ENCODE measurements around the gene ELAVL4.

The ELAVL4 gene

DNA sequence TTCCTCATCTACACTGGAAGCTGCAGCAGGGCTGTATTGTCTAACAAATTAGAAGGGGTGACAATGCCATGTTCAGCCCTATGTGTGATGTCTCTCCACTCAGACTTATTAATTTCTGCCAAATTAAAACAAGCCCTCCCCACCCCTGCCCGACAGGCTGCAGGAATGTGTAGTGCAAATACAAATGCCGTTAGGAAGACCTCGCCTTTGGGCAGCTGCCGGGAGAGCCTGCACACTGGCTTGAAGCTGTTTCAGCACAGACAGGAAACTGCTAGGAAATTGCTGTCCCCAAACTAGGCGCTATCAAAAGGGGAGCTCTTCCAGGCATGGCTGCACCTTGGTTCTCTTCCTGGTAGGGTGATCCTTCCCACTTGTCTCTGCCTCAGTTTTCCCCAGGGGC is 135.2 kb downstream of the ELAVL4 start:
- TF ChIP-seq, protein P1, sequence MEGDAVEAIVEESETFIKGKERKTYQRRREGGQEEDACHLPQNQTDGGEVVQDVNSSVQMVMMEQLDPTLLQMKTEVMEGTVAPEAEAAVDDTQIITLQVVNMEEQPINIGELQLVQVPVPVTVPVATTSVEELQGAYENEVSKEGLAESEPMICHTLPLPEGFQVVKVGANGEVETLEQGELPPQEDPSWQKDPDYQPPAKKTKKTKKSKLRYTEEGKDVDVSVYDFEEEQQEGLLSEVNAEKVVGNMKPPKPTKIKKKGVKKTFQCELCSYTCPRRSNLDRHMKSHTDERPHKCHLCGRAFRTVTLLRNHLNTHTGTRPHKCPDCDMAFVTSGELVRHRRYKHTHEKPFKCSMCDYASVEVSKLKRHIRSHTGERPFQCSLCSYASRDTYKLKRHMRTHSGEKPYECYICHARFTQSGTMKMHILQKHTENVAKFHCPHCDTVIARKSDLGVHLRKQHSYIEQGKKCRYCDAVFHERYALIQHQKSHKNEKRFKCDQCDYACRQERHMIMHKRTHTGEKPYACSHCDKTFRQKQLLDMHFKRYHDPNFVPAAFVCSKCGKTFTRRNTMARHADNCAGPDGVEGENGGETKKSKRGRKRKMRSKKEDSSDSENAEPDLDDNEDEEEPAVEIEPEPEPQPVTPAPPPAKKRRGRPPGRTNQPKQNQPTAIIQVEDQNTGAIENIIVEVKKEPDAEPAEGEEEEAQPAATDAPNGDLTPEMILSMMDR (IDR thresholded peaks at IDR 0.05; ENCODE audit: low read depth, low read length, missing control alignments), result no peak
- in situ Hi-C loops (cut with HindIII; ENCODE audit: low sequenced_read_pairs), result no loop called here
- no peak overlapping the region for H3K4me3 ChIP-seq (ENCODE audit: low read depth, low read length)
- no peak for DNase-seq (ENCODE audit: low read depth)

DNA sequence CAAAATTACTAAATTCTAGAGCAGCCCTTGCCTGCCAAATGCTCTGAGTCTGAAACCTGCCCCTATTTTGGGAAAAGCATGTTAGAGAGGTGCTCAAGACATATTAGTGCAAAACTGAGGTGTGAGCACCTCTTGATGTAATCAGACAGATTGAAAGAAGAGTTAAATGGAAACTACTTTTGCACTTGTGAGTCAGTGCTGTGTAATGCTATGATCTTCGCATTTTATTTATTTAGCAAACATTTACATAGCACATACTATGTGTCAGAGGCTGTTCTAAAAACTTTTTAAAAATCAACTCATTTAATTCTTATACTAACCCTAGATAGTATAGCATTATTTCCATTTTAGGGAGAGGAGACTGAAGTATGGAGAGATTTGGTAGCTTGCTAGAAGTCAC is 138.1 kb downstream of the ELAVL4 start:
- DNase-seq (ENCODE audit: low read depth), result no peak
- no peak overlapping the region for H3K4me3 ChIP-seq (ENCODE audit: low read depth, low read length)
- TF ChIP-seq, protein P1 (IDR thresholded peaks at IDR 0.05; ENCODE audit: low read depth, low read length, missing control alignments), result no peak
- in situ Hi-C loops (cut with HindIII; ENCODE audit: low sequenced_read_pairs), result no loop called here

- DNase-seq (ENCODE audit: low read depth), result no peak
- no peak overlapping the region for H3K4me3 ChIP-seq (ENCODE audit: low read depth, low read length)
- TF ChIP-seq, protein P1 (IDR thresholded peaks at IDR 0.05; ENCODE audit: low read depth, low read length, missing control alignments), result no peak
- in situ Hi-C loops (cut with HindIII; ENCODE audit: low sequenced_read_pairs), result no loop called here
Measured at GRCh38 chr1:50251702-50252101, 143.0 kb downstream of the ELAVL4 start.

DNA sequence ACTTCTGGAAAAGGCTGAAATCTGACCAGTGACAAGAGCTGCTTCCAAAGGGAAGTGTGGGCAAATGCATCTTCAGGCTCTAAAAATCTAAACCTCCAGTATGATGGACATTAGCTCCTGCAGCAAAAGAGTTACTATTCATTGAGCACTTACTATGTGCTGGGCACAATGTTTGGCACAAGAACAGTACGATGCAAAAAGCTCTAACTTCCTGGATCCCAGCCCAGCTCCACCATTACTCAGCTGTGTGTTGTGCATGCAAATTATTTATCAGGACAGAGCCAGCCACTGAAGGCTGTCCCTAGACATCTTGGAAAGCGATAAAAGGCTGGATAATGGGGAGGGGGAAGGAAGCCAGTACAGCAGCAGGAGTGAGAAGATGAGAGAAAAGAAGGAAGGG is 143.5 kb downstream of the ELAVL4 start:
- no peak for DNase-seq (ENCODE audit: low read depth)
- TF ChIP-seq, protein P1 (IDR thresholded peaks at IDR 0.05; ENCODE audit: low read depth, low read length, missing control alignments), result no peak
- H3K4me3 ChIP-seq (ENCODE audit: low read depth, low read length), result no peak overlapping the region
- in situ Hi-C loops (cut with HindIII; ENCODE audit: low sequenced_read_pairs), result no loop called here

All from astrocyte of the cerebellum (primary cell).